Kidney epithelial cell (primary cell): ENCODE measurements around the gene PLEKHA1. TPM values are rescaled to one million over a fixed set of nuclear protein-coding genes. Genes with fewer than 3 reads are reported as not detected.

Source experiments
- DNase-seq: peaks from one replicate; pipeline ENCODE4 v3.0.0-alpha.2; 2010; ENCODE audit warnings: low read depth
- H3K27me3 ChIP-seq: 2 replicates; pipeline ENCODE4 v1.6.0; 2011; ENCODE audit warnings: low read length; ENCODE audit not compliant: control insufficient read depth, insufficient read depth
- H3K36me3 ChIP-seq: 2 replicates; pipeline ENCODE4 v1.5.1; 2011; ENCODE audit warnings: low read length; ENCODE audit not compliant: control insufficient read depth, insufficient read depth
- H3K4me3 ChIP-seq: 2 replicates; pipeline ENCODE4 v1.5.1; 2011; ENCODE audit warnings: low read depth, mild to moderate bottlenecking, control low read depth, low read length
- CTCF ChIP-seq: IDR thresholded peaks from 2 replicates; pipeline ENCODE4 v1.5.1; 2011; ENCODE audit warnings: mild to moderate bottlenecking, moderate library complexity, low read length, control low read depth, inconsistent platforms; ENCODE audit not compliant: insufficient read depth, poor library complexity, severe bottlenecking
- total RNA-seq: library from RNA; depleted of rRNA; stranded (reverse); fragments of >200 nt; gene quantifications from 2 replicates; pipeline ENCODE4 v1.2.3, GENCODE V29; 2015

Gene PLEKHA1
- total RNA-seq, 1 donor from 2014 or later = 48.7 TPM

- TF ChIP-seq CTCF = no peak
- Histone ChIP-seq H3K27me3 (no peaks in the 10 kb centered on the region), H3K4me3 (no peak overlapping the region), H3K36me3 (no peaks in the 10 kb centered on the region)
- no peak for DNase-seq
Observed at GRCh38 chr10:122338609-122339441, 35.7 kb upstream of the PLEKHA1 start.

- no peak for DNase-seq
- no peak for TF ChIP-seq CTCF
- Histone ChIP-seq H3K36me3 (no peaks in the 10 kb centered on the region), H3K27me3 (no peaks in the 10 kb centered on the region), H3K4me3 (no peak overlapping the region)
Observed at GRCh38 chr10:122341141-122341810, 33.2 kb upstream of the PLEKHA1 start.

GRCh38 chr10:122342293-122343134 lies 32.0 kb upstream of the PLEKHA1 start:
- no peak for DNase-seq
- Histone ChIP-seq H3K4me3 (no peak overlapping the region), H3K36me3 (no peaks in the 10 kb centered on the region), H3K27me3 (no peaks in the 10 kb centered on the region)
- peak; percentile 73 for TF ChIP-seq CTCF

GRCh38 chr10:122343135-122343800 lies 31.2 kb upstream of the PLEKHA1 start:
- no peaks in the 10 kb centered on the region for H3K36me3 ChIP-seq
- no peaks in the 10 kb centered on the region for H3K27me3 ChIP-seq
- TF ChIP-seq CTCF = no peak
- DNase-seq = no peak
- no peak overlapping the region for H3K4me3 ChIP-seq

GRCh38 chr10:122343936-122344335 lies 30.6 kb upstream of the PLEKHA1 start:
- TF ChIP-seq CTCF = no peak
- Histone ChIP-seq H3K36me3 (no peaks in the 10 kb centered on the region), H3K27me3 (no peaks in the 10 kb centered on the region), H3K4me3 (no peak overlapping the region)
- no peak for DNase-seq
